T-helper 2 cell treated with Interferon-gamma antibody and Interleukin-4, amounts not matched to agents 5 μg/mL and 100 μg/mL, for 36 hours (primary cell): ENCODE measurements around the gene NUP62.

Experiments
- DNase-seq: peaks from one replicate; pipeline ENCODE4 v3.0.0; 2021; ENCODE audit warnings: low spot score
- H3K27ac Mint-ChIP-seq: one replicate; pipeline ENCODE4 v1.8.0; 2021; ENCODE audit warnings: mild to moderate bottlenecking, mixed read lengths
- H3K27me3 Mint-ChIP-seq: one replicate; pipeline ENCODE4 v1.8.0; 2021; ENCODE audit warnings: low read depth, mixed read lengths
- H3K36me3 Mint-ChIP-seq: one replicate; pipeline ENCODE4 v1.8.0; 2021; ENCODE audit warnings: low read depth, mixed read lengths
- H3K4me1 Mint-ChIP-seq: one replicate; pipeline ENCODE4 v1.8.0; 2021; ENCODE audit warnings: low read depth, mixed read lengths
- H3K4me3 Mint-ChIP-seq: one replicate; pipeline ENCODE4 v1.8.0; 2022; ENCODE audit warnings: mild to moderate bottlenecking, moderate library complexity, mixed read lengths
- H3K9me3 Mint-ChIP-seq: one replicate; pipeline ENCODE4 v1.8.0; 2021; ENCODE audit warnings: mixed read lengths

NUP62 gene

DNA sequence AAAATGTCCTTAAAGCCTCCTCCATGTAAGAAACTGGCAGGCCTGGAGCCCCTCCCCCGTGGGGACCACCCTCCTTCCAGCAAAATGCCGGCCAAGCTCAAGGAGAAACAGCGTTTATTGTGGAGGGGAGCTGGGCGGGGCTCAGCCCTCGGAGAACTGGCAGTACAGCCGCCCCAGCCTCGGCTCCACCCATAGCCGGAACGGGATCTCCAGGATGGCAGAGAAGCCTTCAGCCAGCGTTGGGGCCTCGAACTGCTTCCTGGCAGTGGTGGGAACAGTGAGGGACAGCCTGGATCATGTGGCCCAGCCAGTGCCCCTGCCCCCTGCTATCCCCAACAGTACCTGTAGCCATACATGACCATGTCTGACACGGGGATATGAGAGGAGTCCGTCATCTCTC, 68.2 kb downstream of the NUP62 start:
- DNase-seq: no peak
- no peak overlapping the region for H3K27ac Mint-ChIP-seq
- no peaks in the 10 kb centered on the region for H3K9me3 Mint-ChIP-seq
- H3K4me1 Mint-ChIP-seq: peaks cover 11% of the 10 kb centered on the region
- no peak overlapping the region for H3K4me3 Mint-ChIP-seq
- no peaks in the 10 kb centered on the region for H3K27me3 Mint-ChIP-seq
- peaks cover 40% of the 10 kb centered on the region for H3K36me3 Mint-ChIP-seq

DNA sequence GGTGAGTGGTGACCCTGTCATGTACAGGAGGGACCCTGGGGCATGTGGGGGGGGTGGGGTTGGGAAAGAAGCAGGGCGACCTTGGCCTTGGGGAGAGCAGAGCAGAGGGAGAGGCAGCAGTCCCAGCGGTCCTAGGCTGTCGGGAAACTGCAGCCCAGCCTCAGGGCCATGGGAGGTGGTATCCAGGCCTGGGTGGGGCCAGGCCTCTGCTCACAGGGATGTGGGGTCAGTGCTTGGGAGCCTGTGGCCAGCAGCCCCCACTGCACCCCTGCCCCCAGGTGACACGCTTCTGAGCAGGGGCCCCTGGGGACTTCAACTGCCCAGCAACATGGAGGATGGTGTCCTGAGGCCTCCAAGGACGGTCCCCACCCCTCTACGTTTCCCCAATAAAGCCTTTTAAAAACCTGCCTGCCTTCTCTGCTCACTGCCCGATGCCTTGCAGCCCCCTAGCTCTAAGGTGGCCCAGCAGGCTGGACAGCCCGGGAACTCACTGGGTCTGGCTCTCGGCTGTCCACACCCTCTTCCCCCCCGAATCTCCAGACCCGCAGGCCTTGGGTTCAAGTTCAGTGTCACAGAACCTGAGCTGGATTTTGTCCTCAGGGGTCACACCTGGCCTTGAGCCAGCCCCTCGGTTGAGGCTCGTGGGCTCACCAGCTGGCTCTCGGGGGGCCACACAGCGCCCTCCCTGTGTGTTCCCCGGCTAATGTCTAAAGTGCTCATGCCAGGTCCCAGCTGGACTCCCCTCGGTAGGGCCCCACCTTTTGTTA, 68.8 kb downstream of the NUP62 start:
- no peak overlapping the region for H3K27ac Mint-ChIP-seq
- peaks cover 6% of the 10 kb centered on the region for H3K4me1 Mint-ChIP-seq
- no peak overlapping the region for H3K4me3 Mint-ChIP-seq
- peaks cover 38% of the 10 kb centered on the region for H3K36me3 Mint-ChIP-seq
- no peak for DNase-seq
- no peaks in the 10 kb centered on the region for H3K9me3 Mint-ChIP-seq
- no peaks in the 10 kb centered on the region for H3K27me3 Mint-ChIP-seq

DNA sequence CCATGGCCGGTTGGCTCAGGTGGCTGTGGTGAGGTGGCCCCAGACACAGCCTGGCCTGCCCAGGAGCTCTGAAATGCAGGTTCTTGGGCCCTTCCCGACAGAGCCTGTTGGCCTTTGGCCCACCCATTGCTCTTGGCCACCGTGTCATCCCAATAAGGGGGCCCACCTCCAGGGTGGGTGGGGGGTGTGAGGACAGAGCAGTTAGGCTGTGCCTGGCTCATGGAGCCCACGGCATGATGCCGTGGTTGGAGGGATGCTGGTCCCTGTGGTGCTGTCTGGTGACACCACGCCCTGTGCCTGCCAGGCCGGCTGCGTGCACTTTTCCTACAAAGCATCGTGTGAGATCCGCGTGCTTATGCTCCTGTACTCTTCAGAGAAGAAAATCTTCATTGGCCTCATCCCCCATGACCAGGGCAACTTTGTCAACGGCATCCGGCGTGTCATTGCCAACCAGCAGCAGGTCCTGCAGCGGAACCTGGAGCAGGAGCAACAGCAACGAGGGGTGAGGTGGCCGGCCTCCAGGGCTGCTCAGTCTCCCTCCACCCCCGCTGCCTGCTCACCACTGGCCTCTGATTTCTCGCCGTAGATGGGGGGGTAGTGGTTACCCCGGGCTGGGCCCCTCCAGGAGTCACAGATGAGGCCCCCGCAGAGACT, 69.5 kb downstream of the NUP62 start:
- no peak overlapping the region for H3K27ac Mint-ChIP-seq
- no peak for DNase-seq
- H3K9me3 Mint-ChIP-seq: no peaks in the 10 kb centered on the region
- H3K27me3 Mint-ChIP-seq: no peaks in the 10 kb centered on the region
- no peak overlapping the region for H3K4me3 Mint-ChIP-seq
- H3K36me3 Mint-ChIP-seq: peaks cover 35% of the 10 kb centered on the region
- peaks cover under 1% of the 10 kb centered on the region for H3K4me1 Mint-ChIP-seq

DNA sequence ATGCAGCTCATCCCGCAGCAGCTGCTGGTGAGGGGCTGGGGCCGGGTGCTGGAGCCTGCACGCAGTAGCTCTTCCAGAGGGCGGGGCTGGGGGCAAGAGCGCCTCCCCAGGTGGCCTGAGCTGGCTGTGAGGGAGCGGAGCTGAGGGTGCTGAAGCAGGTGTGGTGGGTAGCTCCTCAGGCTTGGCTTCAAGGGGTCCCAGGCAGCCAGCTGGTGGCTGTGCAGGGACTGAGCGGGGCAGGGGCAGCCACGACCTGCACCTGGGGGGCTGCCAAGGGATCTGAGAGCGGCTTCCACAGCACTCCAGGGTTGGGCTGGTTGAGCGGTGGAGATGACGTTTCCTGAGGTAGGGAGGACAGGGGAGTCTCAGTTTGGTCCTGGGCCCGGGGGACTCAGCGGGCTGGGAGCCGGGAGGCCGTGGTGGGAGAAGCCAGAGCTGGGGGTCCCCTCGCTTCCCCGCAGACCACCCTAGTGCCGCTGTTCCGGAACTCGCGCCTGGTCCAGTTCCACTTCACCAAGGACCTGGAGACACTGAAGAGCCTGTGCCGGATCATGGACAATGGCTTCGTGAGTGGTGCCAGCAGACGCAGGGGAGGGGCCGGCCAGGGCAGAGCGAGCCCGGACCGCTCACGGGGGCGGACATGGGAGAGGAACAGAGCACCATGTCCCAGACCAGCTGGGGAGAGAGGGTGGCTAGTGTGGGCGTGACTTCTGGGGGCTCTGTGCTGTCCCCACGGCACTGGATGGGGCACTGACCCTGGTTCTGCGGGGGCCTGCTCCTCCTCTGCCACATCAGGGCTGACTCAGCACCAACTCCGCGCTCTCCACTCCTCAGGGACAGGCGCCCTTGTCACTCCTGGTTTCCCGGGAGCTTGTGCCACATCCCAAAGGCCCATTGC, 71.0 kb downstream of the NUP62 start:
- no peak for DNase-seq
- no peaks in the 10 kb centered on the region for H3K27me3 Mint-ChIP-seq
- no peaks in the 10 kb centered on the region for H3K4me1 Mint-ChIP-seq
- H3K36me3 Mint-ChIP-seq: peaks cover 23% of the 10 kb centered on the region
- no peaks in the 10 kb centered on the region for H3K9me3 Mint-ChIP-seq
- no peak overlapping the region for H3K4me3 Mint-ChIP-seq
- H3K27ac Mint-ChIP-seq: no peak overlapping the region

DNA sequence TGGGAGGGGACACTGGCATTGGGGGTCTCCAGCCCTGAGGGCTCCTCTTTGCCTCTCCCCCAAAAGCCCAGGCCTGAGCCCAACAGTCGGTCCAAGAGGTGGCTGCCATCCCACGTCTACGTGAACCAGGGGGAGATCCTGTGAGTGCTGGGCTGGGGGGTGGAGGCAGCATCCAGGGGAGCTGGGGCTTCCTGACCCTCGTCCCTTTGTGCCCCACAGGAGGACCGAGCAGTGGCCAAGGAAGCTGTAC, 71.5 kb downstream of the NUP62 start:
- DNase-seq: no peak
- Mint-ChIP-seq H3K27ac (no peak overlapping the region), H3K4me3 (no peak overlapping the region), H3K4me1 (peaks cover 1% of the 10 kb centered on the region), H3K36me3 (peaks cover 20% of the 10 kb centered on the region), H3K9me3 (no peaks in the 10 kb centered on the region), H3K27me3 (no peaks in the 10 kb centered on the region)

DNA sequence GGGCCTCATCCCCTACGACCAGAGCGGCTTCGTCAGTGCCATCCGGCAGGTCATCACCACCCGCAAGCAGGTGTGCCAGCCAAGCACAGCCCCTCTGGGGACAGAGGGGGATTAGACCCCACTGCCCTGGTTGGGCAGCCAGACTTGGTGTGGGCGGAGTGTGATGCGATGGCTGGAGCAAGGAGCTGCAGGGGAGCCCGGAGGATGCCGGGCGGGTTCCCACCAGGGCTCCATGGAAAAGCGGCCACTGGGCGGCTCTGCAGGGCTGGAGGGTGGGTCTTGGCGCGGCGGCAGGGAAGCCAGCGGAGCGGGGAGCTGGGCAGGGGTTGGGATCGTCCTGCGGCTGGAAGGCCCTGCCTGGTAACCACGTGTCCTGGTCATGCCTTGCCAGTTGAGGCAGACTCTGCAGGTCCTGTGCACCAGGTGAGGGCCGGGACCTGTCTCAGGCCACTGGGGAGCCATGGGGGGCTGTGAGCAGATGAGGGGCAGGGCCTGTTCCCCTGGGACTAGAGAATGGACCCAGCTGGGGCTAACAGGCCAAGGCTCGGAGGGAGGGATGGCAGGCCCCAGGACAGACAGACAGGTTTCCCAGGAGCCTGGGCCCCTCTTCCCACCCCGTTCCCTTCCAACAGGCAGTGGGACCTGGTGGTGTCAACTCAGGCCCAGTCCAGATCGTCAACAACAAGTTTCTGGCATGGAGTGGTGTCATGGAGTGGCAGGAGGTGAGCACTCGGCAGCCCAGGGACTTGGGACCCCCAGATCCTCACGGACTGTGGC, 72.1 kb downstream of the NUP62 start:
- Mint-ChIP-seq H3K4me3 (no peak overlapping the region), H3K9me3 (no peaks in the 10 kb centered on the region), H3K36me3 (peaks cover 20% of the 10 kb centered on the region), H3K27me3 (peaks cover 2% of the 10 kb centered on the region), H3K27ac (no peak overlapping the region), H3K4me1 (peaks cover 7% of the 10 kb centered on the region)
- DNase-seq: no peak
